ENCODE results near the gene MAP4K5.

Gene MAP4K5

GRCh38 chr14:50388256-50388931 is 144.0 kb downstream of the MAP4K5 start:
- Histone ChIP-seq H3K9ac (ENCODE audit: low read length) (no peak overlapping the region), H3K9me2 (ENCODE audit: low read depth, low read length) (no peaks in the 10 kb centered on the region), H3K27me3 (ENCODE audit: insufficient read depth, low read length) (no peaks in the 10 kb centered on the region), H3K36me3 (ENCODE audit: insufficient read depth, low read length) (no peaks in the 10 kb centered on the region), H3K4me3 (ENCODE audit: low read depth, low read length, poor library complexity, severe bottlenecking) (no peak overlapping the region), H2AFZ (ENCODE audit: low read length) (no peak overlapping the region), H3K79me2 (ENCODE audit: insufficient read depth, low read length) (no peaks in the 10 kb centered on the region), H3K27ac (ENCODE audit: low read depth, low read length, poor library complexity, severe bottlenecking) (no peak overlapping the region), H3K9me3 (ENCODE audit: low read length) (no peaks in the 10 kb centered on the region), H3K4me1 (ENCODE audit: insufficient read depth, low read length, severe bottlenecking) (peaks cover 6% of the 10 kb centered on the region), H4K20me1 (ENCODE audit: insufficient read depth, low read length) (no peaks in the 10 kb centered on the region), H3K4me2 (ENCODE audit: low read length) (no peak overlapping the region), H3F3A (ENCODE audit: insufficient read depth, low read length) (no peaks in the 10 kb centered on the region)
- TF ChIP-seq CTCF (IDR thresholded peaks at IDR 0.05; ENCODE audit: low read length) (no peak), EZH2 (IDR thresholded peaks at IDR 0.05; ENCODE audit: borderline replicate concordance, low read length) (no peak)

DNA sequence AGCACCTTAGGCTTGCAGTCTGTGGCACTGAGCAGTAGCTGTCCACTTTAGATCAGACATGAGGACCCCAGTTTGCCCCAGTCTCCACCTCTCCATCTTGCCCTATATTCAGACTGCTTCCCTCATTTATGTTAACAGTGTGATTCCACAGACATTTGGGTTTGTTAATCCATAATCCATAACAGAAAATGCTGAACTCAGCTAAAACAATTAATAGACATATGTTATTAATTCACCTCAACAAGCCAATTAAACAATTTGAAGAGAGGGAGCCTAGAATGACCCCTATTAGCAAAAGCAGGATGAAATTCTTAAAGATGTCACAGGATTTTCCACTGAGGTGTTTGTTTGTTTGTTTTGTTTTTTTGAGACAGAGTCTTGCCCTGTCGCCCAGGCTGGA is 144.8 kb downstream of the MAP4K5 start:
- Histone ChIP-seq H3K9me3 (ENCODE audit: low read length) (no peaks in the 10 kb centered on the region), H2AFZ (ENCODE audit: low read length) (no peak overlapping the region), H3K9me2 (ENCODE audit: low read depth, low read length) (no peaks in the 10 kb centered on the region), H3K4me2 (ENCODE audit: low read length) (no peak overlapping the region), H3K9ac (ENCODE audit: low read length) (no peak overlapping the region), H3K4me1 (ENCODE audit: insufficient read depth, low read length, severe bottlenecking) (peaks cover 4% of the 10 kb centered on the region), H4K20me1 (ENCODE audit: insufficient read depth, low read length) (no peaks in the 10 kb centered on the region), H3K79me2 (ENCODE audit: insufficient read depth, low read length) (no peaks in the 10 kb centered on the region), H3K27me3 (ENCODE audit: insufficient read depth, low read length) (no peaks in the 10 kb centered on the region), H3K36me3 (ENCODE audit: insufficient read depth, low read length) (no peaks in the 10 kb centered on the region), H3K4me3 (ENCODE audit: low read depth, low read length, poor library complexity, severe bottlenecking) (no peak overlapping the region), H3K27ac (ENCODE audit: low read depth, low read length, poor library complexity, severe bottlenecking) (no peak overlapping the region), H3F3A (ENCODE audit: insufficient read depth, low read length) (no peaks in the 10 kb centered on the region)
- TF ChIP-seq CTCF (IDR thresholded peaks at IDR 0.05; ENCODE audit: low read length): no peak
- TF ChIP-seq EZH2 (IDR thresholded peaks at IDR 0.05; ENCODE audit: borderline replicate concordance, low read length): no peak

- no peaks in the 10 kb centered on the region for H3K27me3 ChIP-seq (ENCODE audit: insufficient read depth, low read length)
- no peak overlapping the region for H2AFZ ChIP-seq (ENCODE audit: low read length)
- no peaks in the 10 kb centered on the region for H3K9me3 ChIP-seq (ENCODE audit: low read length)
- no peak overlapping the region for H3K4me2 ChIP-seq (ENCODE audit: low read length)
- H3K36me3 ChIP-seq (ENCODE audit: insufficient read depth, low read length): peaks cover 5% of the 10 kb centered on the region; the same call in 1 of the 2 replicates
- no peak overlapping the region for H3K27ac ChIP-seq (ENCODE audit: low read depth, low read length, poor library complexity, severe bottlenecking)
- H4K20me1 ChIP-seq (ENCODE audit: insufficient read depth, low read length): no peaks in the 10 kb centered on the region
- H3K4me3 ChIP-seq (ENCODE audit: low read depth, low read length, poor library complexity, severe bottlenecking): no peak overlapping the region
- H3K79me2 ChIP-seq (ENCODE audit: insufficient read depth, low read length): no peaks in the 10 kb centered on the region
- TF ChIP-seq EZH2 (IDR thresholded peaks at IDR 0.05; ENCODE audit: borderline replicate concordance, low read length): no peak
- TF ChIP-seq CTCF (IDR thresholded peaks at IDR 0.05; ENCODE audit: low read length): no peak; the same call in none of the 2 replicates
- H3K9ac ChIP-seq (ENCODE audit: low read length): no peak overlapping the region
- no peaks in the 10 kb centered on the region for H3K9me2 ChIP-seq (ENCODE audit: low read depth, low read length)
- no peaks in the 10 kb centered on the region for H3K4me1 ChIP-seq (ENCODE audit: insufficient read depth, low read length, severe bottlenecking)
- H3F3A ChIP-seq (ENCODE audit: insufficient read depth, low read length): no peaks in the 10 kb centered on the region
These were observed 148.6 kb downstream of the MAP4K5 start for GRCh38 chr14:50383618-50384225.

Measured in OCI-LY1 (cell line).